ENCODE data around the gene FREM2. TPM values are rescaled to one million over a fixed set of nuclear protein-coding genes. Genes with fewer than 3 reads are reported as not detected.

The FREM2 gene
- total RNA-seq, 1 experiment from 2014 or later: 42.6 TPM

DNA sequence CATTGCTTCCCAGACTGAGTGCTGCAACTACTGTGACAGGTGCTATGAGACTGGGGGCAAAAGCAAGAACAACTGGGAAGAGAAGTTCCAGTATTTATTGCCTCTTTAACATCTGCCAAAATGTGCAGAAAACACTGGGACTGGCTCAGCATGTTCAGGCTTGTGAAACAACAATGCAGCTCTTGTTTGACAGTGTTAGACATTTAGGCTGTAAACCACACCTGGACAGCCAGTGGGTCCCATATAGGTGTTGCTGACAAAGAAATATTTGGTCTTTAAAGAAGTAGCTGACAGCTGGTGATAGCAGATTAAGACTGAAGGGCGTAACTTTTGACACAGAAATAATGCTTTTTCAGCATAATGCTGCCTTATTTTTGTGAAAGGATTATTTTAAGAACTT lies 215.7 kb downstream of the FREM2 start:
- no peak for DNase-seq

DNA sequence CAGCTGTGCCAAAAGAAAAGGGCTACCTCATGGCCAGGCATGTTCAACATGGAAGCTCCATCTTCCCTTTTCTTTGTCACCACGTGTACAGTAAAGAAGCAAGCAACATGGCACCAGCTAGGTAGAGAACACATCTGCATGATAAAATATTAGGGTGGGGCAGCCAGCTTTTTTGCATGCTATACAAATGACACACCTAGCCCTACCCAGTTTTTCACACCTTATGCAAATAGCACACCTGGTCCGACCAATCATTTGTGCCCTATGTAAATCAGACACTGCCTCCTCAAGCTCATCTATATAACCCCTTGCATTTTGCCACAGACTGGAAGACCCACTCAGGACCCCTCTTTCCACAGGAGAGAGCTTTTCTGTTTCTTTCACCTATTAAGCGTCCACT lies 218.2 kb downstream of the FREM2 start:
- Histone ChIP-seq H3K27me3 (replicated peaks; ENCODE audit: control insufficient read depth, insufficient read depth, low read length) (no peaks in the 10 kb centered on the region), H3K9me3 (no peaks in the 10 kb centered on the region), H3K4me3 (ENCODE audit: low read depth, low read length) (no peak overlapping the region), H3K36me3 (ENCODE audit: control insufficient read depth, insufficient read depth, low read length) (no peaks in the 10 kb centered on the region), H3K4me1 (no peaks in the 10 kb centered on the region)
- BruUV-seq (replicated peaks): no TSS peak
- no peak overlapping the region for H3K27ac Mint-ChIP-seq (ENCODE audit: unreplicated experiment)
- H3K4me1 Mint-ChIP-seq (ENCODE audit: low read depth, unreplicated experiment): peaks cover under 1% of the 10 kb centered on the region
- no peak overlapping the region for H3K4me3 Mint-ChIP-seq (ENCODE audit: unreplicated experiment)
- CTCF ChIA-PET: interaction anchor here (1.6 kb wide), 1 partner anchor 32 kb away, joined by 3 read pairs; no protein-coding TSS in a partner anchor
- H3K9me3 Mint-ChIP-seq (ENCODE audit: unreplicated experiment): no peaks in the 10 kb centered on the region
- intact Hi-C loops (cut with micrococcal nuclease; ENCODE audit: unreplicated experiment): no loop called here
- no peaks in the 10 kb centered on the region for H3K36me3 Mint-ChIP-seq (ENCODE audit: insufficient read depth, unreplicated experiment)
- no peaks in the 10 kb centered on the region for H3K27me3 Mint-ChIP-seq (ENCODE audit: insufficient read depth, unreplicated experiment)
- POLR2A ChIA-PET: no interaction called here
- TF ChIP-seq, protein P1, sequence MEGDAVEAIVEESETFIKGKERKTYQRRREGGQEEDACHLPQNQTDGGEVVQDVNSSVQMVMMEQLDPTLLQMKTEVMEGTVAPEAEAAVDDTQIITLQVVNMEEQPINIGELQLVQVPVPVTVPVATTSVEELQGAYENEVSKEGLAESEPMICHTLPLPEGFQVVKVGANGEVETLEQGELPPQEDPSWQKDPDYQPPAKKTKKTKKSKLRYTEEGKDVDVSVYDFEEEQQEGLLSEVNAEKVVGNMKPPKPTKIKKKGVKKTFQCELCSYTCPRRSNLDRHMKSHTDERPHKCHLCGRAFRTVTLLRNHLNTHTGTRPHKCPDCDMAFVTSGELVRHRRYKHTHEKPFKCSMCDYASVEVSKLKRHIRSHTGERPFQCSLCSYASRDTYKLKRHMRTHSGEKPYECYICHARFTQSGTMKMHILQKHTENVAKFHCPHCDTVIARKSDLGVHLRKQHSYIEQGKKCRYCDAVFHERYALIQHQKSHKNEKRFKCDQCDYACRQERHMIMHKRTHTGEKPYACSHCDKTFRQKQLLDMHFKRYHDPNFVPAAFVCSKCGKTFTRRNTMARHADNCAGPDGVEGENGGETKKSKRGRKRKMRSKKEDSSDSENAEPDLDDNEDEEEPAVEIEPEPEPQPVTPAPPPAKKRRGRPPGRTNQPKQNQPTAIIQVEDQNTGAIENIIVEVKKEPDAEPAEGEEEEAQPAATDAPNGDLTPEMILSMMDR (IDR thresholded peaks at IDR 0.05; ENCODE audit: insufficient read depth in 1 of 2, low read depth in 1 of 2, low read length in 1 of 2, severe bottlenecking in 1 of 2, unreplicated experiment in 1 of 2): no peak
- DNase-seq: no peak

More for the DNA sequence above, 215.7 kb downstream of the FREM2 start:
- Mint-ChIP-seq H3K27me3 (ENCODE audit: insufficient read depth, unreplicated experiment) (no peaks in the 10 kb centered on the region), H3K4me3 (ENCODE audit: unreplicated experiment) (no peak overlapping the region), H3K36me3 (ENCODE audit: insufficient read depth, unreplicated experiment) (no peaks in the 10 kb centered on the region), H3K27ac (ENCODE audit: unreplicated experiment) (no peak overlapping the region), H3K9me3 (ENCODE audit: unreplicated experiment) (no peaks in the 10 kb centered on the region), H3K4me1 (ENCODE audit: low read depth, unreplicated experiment) (no peaks in the 10 kb centered on the region)
- Histone ChIP-seq H3K4me1 (peaks cover 3% of the 10 kb centered on the region; the same call in 1 of the 2 replicates), H3K27me3 (replicated peaks; ENCODE audit: control insufficient read depth, insufficient read depth, low read length) (no peaks in the 10 kb centered on the region), H3K36me3 (ENCODE audit: control insufficient read depth, insufficient read depth, low read length) (no peaks in the 10 kb centered on the region), H3K9me3 (no peaks in the 10 kb centered on the region), H3K4me3 (ENCODE audit: low read depth, low read length) (no peak overlapping the region)
- CTCF ChIA-PET: interaction anchor here (0.6 kb wide), 1 partner anchor 36 kb away, joined by 3 read pairs; no protein-coding TSS in a partner anchor
- BruUV-seq (replicated peaks): no TSS peak
- POLR2A ChIA-PET: no interaction called here
- TF ChIP-seq, protein P1 (IDR thresholded peaks at IDR 0.05; ENCODE audit: insufficient read depth in 1 of 2, low read depth in 1 of 2, low read length in 1 of 2, severe bottlenecking in 1 of 2, unreplicated experiment in 1 of 2): no peak
- intact Hi-C loops (cut with micrococcal nuclease; ENCODE audit: unreplicated experiment): no loop called here

DNA sequence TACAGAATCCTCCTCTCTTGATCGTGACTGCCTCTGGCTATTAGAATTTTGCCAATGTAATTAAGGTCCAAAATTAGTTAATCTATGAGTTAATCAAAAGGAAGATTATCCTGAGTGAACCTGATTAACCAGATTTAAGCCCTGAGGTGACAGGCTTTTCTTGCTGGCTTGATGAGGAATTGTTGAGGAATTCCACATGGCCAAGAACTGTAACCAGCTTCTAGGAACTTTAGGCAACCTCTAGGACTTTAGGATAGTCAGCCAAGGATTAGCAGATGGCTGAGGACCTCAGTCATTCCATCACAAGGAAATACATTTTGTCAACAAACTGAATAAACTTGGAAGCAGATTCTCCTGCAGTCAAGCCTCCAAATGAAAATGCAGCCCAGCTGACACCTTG lies 219.0 kb downstream of the FREM2 start:
- H3K4me3 Mint-ChIP-seq (ENCODE audit: unreplicated experiment): no peak overlapping the region
- Histone ChIP-seq H3K4me3 (ENCODE audit: low read depth, low read length) (no peak overlapping the region), H3K9me3 (no peaks in the 10 kb centered on the region), H3K36me3 (ENCODE audit: control insufficient read depth, insufficient read depth, low read length) (no peaks in the 10 kb centered on the region), H3K27me3 (replicated peaks; ENCODE audit: control insufficient read depth, insufficient read depth, low read length) (no peaks in the 10 kb centered on the region), H3K4me1 (no peaks in the 10 kb centered on the region)
- no peaks in the 10 kb centered on the region for H3K9me3 Mint-ChIP-seq (ENCODE audit: unreplicated experiment)
- intact Hi-C loops (cut with micrococcal nuclease; ENCODE audit: unreplicated experiment): no loop called here
- H3K36me3 Mint-ChIP-seq (ENCODE audit: insufficient read depth, unreplicated experiment): no peaks in the 10 kb centered on the region
- peaks cover 6% of the 10 kb centered on the region for H3K4me1 Mint-ChIP-seq (ENCODE audit: low read depth, unreplicated experiment)
- BruUV-seq (replicated peaks): no TSS peak
- no peaks in the 10 kb centered on the region for H3K27me3 Mint-ChIP-seq (ENCODE audit: insufficient read depth, unreplicated experiment)
- no peak overlapping the region for H3K27ac Mint-ChIP-seq (ENCODE audit: unreplicated experiment)
- ChIA-PET POLR2A (no interaction called here), CTCF (no interaction called here)
- TF ChIP-seq, protein P1 (IDR thresholded peaks at IDR 0.05; ENCODE audit: insufficient read depth in 1 of 2, low read depth in 1 of 2, low read length in 1 of 2, severe bottlenecking in 1 of 2, unreplicated experiment in 1 of 2): no peak
- DNase-seq: no peak

Measured in Caco-2 (cell line).